Stimulated activated naive CD4-positive, alpha-beta T cell (primary cell): ENCODE measurements around the gene KLHL17.

ENCODE experiments used
- DNase-seq, 6 experiments: peaks; one replicate each; lab custom pipeline; 2025; lab: John Stamatoyannopoulos, UW

KLHL17 gene

GRCh38 chr1:952603-953002, 7.8 kb upstream of the KLHL17 start:
- DNase-seq, result no peak

GRCh38 chr1:953524-954320, 6.7 kb upstream of the KLHL17 start:
- no peak for DNase-seq

- no peak for DNase-seq
Observed at GRCh38 chr1:954927-955326, 5.5 kb upstream of the KLHL17 start.

GRCh38 chr1:955474-955873, 4.9 kb upstream of the KLHL17 start:
- DNase-seq, result no peak

GRCh38 chr1:956636-957035, 3.7 kb upstream of the KLHL17 start:
- no peak for DNase-seq

GRCh38 chr1:958823-959730, 1.3 kb upstream of the KLHL17 start, which contains the start of gene NOC2L:
Gene NOC2L (minus strand): TSS chr1:959256. CDS start chr1:959240, 16 bp downstream.
- DNase-seq, result peak; percentile 79 to 95 (median 92)

- no peak for DNase-seq
Observed at GRCh38 chr1:959731-960362, 537 bp upstream of the KLHL17 start.

GRCh38 chr1:961132-961669, 817 bp downstream of the KLHL17 start:
- DNase-seq, result no peak

GRCh38 chr1:962381-963300, 2.3 kb downstream of the KLHL17 start:
- no peak for DNase-seq

GRCh38 chr1:963301-963651, 2.9 kb downstream of the KLHL17 start:
- no peak for DNase-seq

GRCh38 chr1:963746-964525, 3.6 kb downstream of the KLHL17 start:
- no peak for DNase-seq

GRCh38 chr1:964691-965525, 4.5 kb downstream of the KLHL17 start:
- DNase-seq, result no peak

- no peak for DNase-seq
Observed at GRCh38 chr1:965526-966134, 5.2 kb downstream of the KLHL17 start.

GRCh38 chr1:966135-966703, 5.8 kb downstream of the KLHL17 start, which contains the start of gene PLEKHN1:
Gene PLEKHN1 (plus strand): TSS chr1:966482. CDS start chr1:966532, 50 bp downstream.
- DNase-seq, result no peak

GRCh38 chr1:966704-967300, 6.4 kb downstream of the KLHL17 start:
- DNase-seq, result peak in 5 of 6 experiments; percentile 40 to 61 (median 55)

- DNase-seq, result no peak
Observed at GRCh38 chr1:967466-968343, 7.3 kb downstream of the KLHL17 start.

- DNase-seq, result no peak
Observed at GRCh38 chr1:969260-969855, 9.0 kb downstream of the KLHL17 start.
